HepG2 (cell line): ENCODE results near the gene NTM. TPM values are rescaled to one million over a fixed set of nuclear protein-coding genes. Genes with fewer than 3 reads are reported as not detected.

Experiments
- ATAC-seq: fragments of 200-7000 bp; cut with Tn5 transposase; 3 replicates; pipeline ENCODE4 v1.9.1; 2020; ENCODE audit warnings: mild to moderate bottlenecking, moderate library complexity
- BruUV-seq: library from RNA; stranded (reverse); fragments of 400-500 nt; replicated peaks from 2 replicates; lab custom pipeline; 2021; lab: Mats Ljungman, UMichigan
- CTCF ChIA-PET: fragments of 300-600 bp; formaldehyde crosslinking; extraction: SDS; loops from one replicate; lab custom pipeline; 2021; ENCODE audit warnings: low total read pairs, inconsistent platforms, low intra/inter-chr PET ratio; lab: Yijun Ruan, JAX
- POLR2A ChIA-PET: fragments of 350-600 bp; sonication (Branson Sonifier 250); formaldehyde crosslinking; loops from one replicate; lab custom pipeline; 2020; ENCODE audit warnings: antibody characterized with exemption, inconsistent platforms; lab: Yijun Ruan, JAX
- DNase-seq: peaks from one replicate; pipeline ENCODE4 v3.0.0-alpha.2; 2015; ENCODE audit warnings: low spot score
- FAIRE-seq: peaks from 3 replicates; lab custom pipeline; 2011; peaks lifted over from hg19 to GRCh38; lab: Jason Lieb, UNC
- H2AFZ ChIP-seq: one replicate; pipeline ENCODE4 v1.6.1; 2011; ENCODE audit warnings: low read length, inconsistent platforms
- H3K27ac ChIP-seq: fragments of 300-600 bp; 3 replicates; pipeline ENCODE4 v1.8.0; 2011; ENCODE audit warnings: mixed run types, mild to moderate bottlenecking, mixed read lengths, low read length, inconsistent platforms; ENCODE audit not compliant: insufficient read depth; ENCODE audit errors: extremely low read length
- H3K27me3 ChIP-seq, 2 experiments: fragments of 200-600 bp in 1 of 2; 2 replicates in 1 of 2; 3 replicates in 1 of 2; pipeline versions ENCODE4 v1.6.0 to v1.8.0; 2011; ENCODE audit warnings: low read length in 2 of 2, mild to moderate bottlenecking in 2 of 2, moderate library complexity in 2 of 2, inconsistent platforms in 1 of 2; ENCODE audit not compliant: insufficient read depth in 2 of 2, control insufficient read depth in 1 of 2
- H3K36me3 ChIP-seq, 2 experiments: fragments of 200-600 bp in 1 of 2; replicated peaks in 1 of 2; 2 replicates in 1 of 2; 3 replicates in 1 of 2; pipeline versions ENCODE4 v1.5.1 to v1.8.0; 2011; ENCODE audit warnings: low read length in 2 of 2, inconsistent platforms in 1 of 2; ENCODE audit not compliant: insufficient read depth in 2 of 2, control insufficient read depth in 1 of 2
- H3K4me1 ChIP-seq: 2 replicates; pipeline ENCODE4 v1.5.1; 2012; ENCODE audit warnings: low read length, inconsistent platforms; ENCODE audit not compliant: insufficient read depth
- H3K4me2 ChIP-seq: 2 replicates; pipeline ENCODE4 v1.6.0; 2011; ENCODE audit warnings: low read depth, low read length, inconsistent platforms
- H3K4me3 ChIP-seq, 3 experiments: fragments of 200-600 bp in 1 of 3; sonication (generic), shearing (Covaris generic) in 1 of 3; replicated peaks in 1 of 3; 2 replicates each; pipeline ENCODE4 v1.5.1; 2011 to 2016; ENCODE audit warnings: low read length in 3 of 3, inconsistent platforms in 2 of 3, low read depth in 2 of 3, mild to moderate bottlenecking in 2 of 3, control low read depth in 1 of 3, mixed read lengths in 1 of 3; ENCODE audit not compliant: insufficient read depth in 1 of 3
- H3K79me2 ChIP-seq: one replicate; pipeline ENCODE4 v1.6.1; 2011; ENCODE audit warnings: low read length, inconsistent platforms; ENCODE audit not compliant: insufficient read depth
- H3K9ac ChIP-seq: 2 replicates; pipeline ENCODE4 v1.6.0; 2011; ENCODE audit warnings: mild to moderate bottlenecking, low read depth, low read length, inconsistent platforms; ENCODE audit not compliant: insufficient read depth
- H3K9me3 ChIP-seq: 2 replicates; pipeline ENCODE4 v1.5.1; 2012; ENCODE audit warnings: mild to moderate bottlenecking, low read length
- H4K20me1 ChIP-seq: 2 replicates; pipeline ENCODE4 v1.6.0; 2011; ENCODE audit warnings: inconsistent platforms, mild to moderate bottlenecking, low read length, moderate library complexity; ENCODE audit not compliant: insufficient read depth
- BCL3 ChIP-seq: sonication (generic); formaldehyde crosslinking; IDR thresholded peaks from 2 replicates; pipeline ENCODE4 v1.5.1; 2020; ENCODE audit warnings: mild to moderate bottlenecking, missing genetic modification reagents, moderate library complexity
- TEF ChIP-seq: sonication (generic); formaldehyde crosslinking; IDR thresholded peaks from 2 replicates; pipeline ENCODE4 v1.5.0; 2020; ENCODE audit warnings: missing genetic modification reagents
- ZBTB20 ChIP-seq: sonication (generic); formaldehyde crosslinking; IDR thresholded peaks from 2 replicates; pipeline ENCODE4 v1.8.1; 2023; ENCODE audit warnings: missing genetic modification reagents, low read depth, mild to moderate bottlenecking, borderline replicate concordance
- ZNF12 ChIP-seq: sonication (generic); formaldehyde crosslinking; IDR thresholded peaks from 2 replicates; pipeline ENCODE4 v1.5.0; 2020; ENCODE audit warnings: missing genetic modification reagents
- WGBS: methylation state at CpG from one replicate; pipeline ENCODE4 v1.1.6; 2017; ENCODE audit warnings: low lambda C conversion rate; 5-methylcytosine and 5-hydroxymethylcytosine counted together
- in situ Hi-C: cut with HindIII; loops from 2 replicates; pipeline ENCODE4 v1.10.0; 2017; ENCODE audit warnings: low pct_unique_long_range_greater_than_20kb; ENCODE audit not compliant: extremely low pct_ligation_motif_present
- intact Hi-C: fragments of 100-400 bp; cut with micrococcal nuclease; formaldehyde crosslinking; loops from one replicate; pipeline ENCODE4 v1.10.0; 2022; ENCODE audit not compliant: unreplicated experiment
- polyA plus RNA-seq, 8 experiments: library from polyadenylated mRNA; depleted of rRNA in 3 of 8; stranded (reverse) in 7 of 8; unstranded in 1 of 8; fragments of >200 nt; fragmentation: Illumina TruSeq in 4 of 8; extraction: Trizol in 4 of 8; gene quantifications; 2 replicates each; pipeline versions ENCODE4 v1.2.1 to v1.2.3, GENCODE V29; 2011 to 2016; ENCODE audit warnings: low read depth in 4 of 8, missing spikeins in 1 of 8, mixed read lengths in 1 of 8; ENCODE audit not compliant: insufficient read depth in 1 of 8
- total RNA-seq, 5 experiments: library from RNA; depleted of rRNA; stranded (reverse); fragments of >200 nt; fragmentation: Illumina TruSeq; extraction: Trizol; gene quantifications; 2 replicates each; pipeline ENCODE4 v1.2.3, GENCODE V29; 2016; ENCODE audit warnings: low read depth in 1 of 5

Gene NTM
- total and polyA plus RNA-seq, 2 of the 13 experiments (the other 11 are each of a cell fraction or from before 2014, with no cell fraction given), result not detected

- TF ChIP-seq BCL3 (CRISPR knock-in tag) (no peak), ZBTB20 (no peak), ZNF12 (CRISPR knock-in tag) (no peak)
These were observed 763.9 kb downstream of the NTM start (continued) for GRCh38 chr11:132134322-132134721.

- no peak overlapping the region for H3K27ac ChIP-seq
- no peaks in the 10 kb centered on the region; a peak in 1 of 5 replicates for H3K27me3 ChIP-seq
- H2AFZ ChIP-seq, result no peak overlapping the region
- in situ Hi-C loops (loop anchor here (25.0 kb wide), 1 partner anchor 275 kb away; no protein-coding TSS in a partner anchor), intact Hi-C loops (no loop called here)
- H3K4me3 ChIP-seq, result no peak overlapping the region
- no peaks in the 10 kb centered on the region for H3K79me2 ChIP-seq
- ATAC-seq (no peak), DNase-seq (no peak), FAIRE-seq (no peak)
- ChIA-PET CTCF (no interaction called here), POLR2A (no interaction called here)
- 23% methylated on average over 8 of the region's 12 CpGs for WGBS
- no peak overlapping the region for H3K9ac ChIP-seq
- H3K36me3 ChIP-seq, result no peaks in the 10 kb centered on the region
- no TSS peak for BruUV-seq
- no peaks in the 10 kb centered on the region for H3K4me1 ChIP-seq
- TF ChIP-seq TEF, result no peak
- H4K20me1 ChIP-seq, result no peaks in the 10 kb centered on the region
- H3K4me2 ChIP-seq, result no peak overlapping the region
- no peaks in the 10 kb centered on the region for H3K9me3 ChIP-seq
These were observed 767.0 kb downstream of the NTM start for GRCh38 chr11:132137289-132137980.
